LNCAP (cell line): Measurements from ENCODE around the gene TTC39C.
A peak's percentile ranks its signal among the peaks of the same experiment; 100 is the strongest.

Experiments used
- TF ChIP-seq, protein P1 (sequence below): fragments of 450-650 bp; IDR thresholded peaks from 2 replicates; pipeline ENCODE4 v1.5.1; 2017; ENCODE audit warnings: mild to moderate bottlenecking

The TTC39C gene

DNA sequence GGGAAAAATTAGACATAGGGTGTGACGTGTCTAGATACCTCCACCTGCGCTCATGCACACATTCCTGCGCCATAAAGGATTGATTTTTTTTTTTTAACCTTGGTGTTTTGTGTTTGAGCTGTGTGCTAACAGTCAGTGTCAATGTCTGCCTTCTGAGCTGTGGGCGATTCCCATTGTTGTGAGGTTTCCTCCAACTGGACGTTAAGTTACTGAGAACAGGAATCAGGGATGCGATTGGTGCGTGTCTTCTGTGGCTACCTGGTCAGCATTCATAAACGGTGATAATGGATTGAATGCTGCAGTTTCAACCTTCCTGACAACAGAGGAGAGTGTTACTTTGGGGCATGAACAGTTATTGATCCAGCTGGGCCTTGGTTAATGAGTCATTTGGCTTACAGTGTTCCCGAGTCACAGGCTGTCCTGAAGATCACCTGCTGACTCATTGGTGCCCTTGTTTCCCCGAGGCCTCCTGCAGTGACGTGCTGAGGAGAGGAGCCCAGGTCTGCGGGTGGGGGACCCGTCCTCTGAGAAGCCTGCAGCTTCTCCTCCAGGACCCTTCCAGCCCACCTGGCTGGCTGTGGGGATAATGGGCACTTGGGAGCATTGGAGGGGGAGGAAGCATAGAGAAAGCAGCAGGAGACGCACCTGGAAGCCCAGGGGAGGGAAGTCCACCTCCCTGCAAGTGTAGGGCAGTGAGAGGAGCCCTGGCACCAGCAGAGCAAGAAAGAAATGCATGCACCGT, 98.5 kb downstream of the TTC39C start:
- TF ChIP-seq, protein P1, sequence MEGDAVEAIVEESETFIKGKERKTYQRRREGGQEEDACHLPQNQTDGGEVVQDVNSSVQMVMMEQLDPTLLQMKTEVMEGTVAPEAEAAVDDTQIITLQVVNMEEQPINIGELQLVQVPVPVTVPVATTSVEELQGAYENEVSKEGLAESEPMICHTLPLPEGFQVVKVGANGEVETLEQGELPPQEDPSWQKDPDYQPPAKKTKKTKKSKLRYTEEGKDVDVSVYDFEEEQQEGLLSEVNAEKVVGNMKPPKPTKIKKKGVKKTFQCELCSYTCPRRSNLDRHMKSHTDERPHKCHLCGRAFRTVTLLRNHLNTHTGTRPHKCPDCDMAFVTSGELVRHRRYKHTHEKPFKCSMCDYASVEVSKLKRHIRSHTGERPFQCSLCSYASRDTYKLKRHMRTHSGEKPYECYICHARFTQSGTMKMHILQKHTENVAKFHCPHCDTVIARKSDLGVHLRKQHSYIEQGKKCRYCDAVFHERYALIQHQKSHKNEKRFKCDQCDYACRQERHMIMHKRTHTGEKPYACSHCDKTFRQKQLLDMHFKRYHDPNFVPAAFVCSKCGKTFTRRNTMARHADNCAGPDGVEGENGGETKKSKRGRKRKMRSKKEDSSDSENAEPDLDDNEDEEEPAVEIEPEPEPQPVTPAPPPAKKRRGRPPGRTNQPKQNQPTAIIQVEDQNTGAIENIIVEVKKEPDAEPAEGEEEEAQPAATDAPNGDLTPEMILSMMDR, result no peak

DNA sequence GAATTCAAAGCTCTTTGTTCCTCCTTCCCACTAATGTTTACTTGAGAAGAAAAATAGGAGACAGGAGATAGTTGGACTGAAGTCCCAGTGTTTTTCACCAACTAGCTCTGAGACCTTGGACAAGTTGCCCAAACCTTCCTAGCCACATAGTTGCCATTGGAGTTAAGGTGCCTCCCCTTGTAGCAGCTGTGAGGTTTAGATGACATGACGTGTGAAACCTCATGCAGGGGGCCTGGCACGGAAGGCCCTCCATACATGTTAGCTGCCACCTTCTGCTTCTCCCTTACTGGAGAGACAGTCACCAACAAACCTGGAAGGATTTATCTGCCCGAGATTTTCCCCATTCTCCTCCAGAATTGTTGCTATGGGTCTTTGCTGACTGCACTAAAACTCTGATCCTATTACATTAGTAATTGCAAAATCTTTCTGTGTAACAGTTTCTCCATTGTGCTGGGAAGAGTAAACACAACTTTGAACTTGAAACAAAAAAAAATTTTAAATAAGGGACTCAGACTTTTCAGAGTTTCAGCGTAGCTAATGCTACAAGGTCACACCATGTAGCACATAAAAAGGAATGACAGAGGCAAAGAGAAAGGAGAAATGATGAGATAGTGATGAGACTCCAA, 100.5 kb downstream of the TTC39C start:
- TF ChIP-seq, protein P1, result no peak

DNA sequence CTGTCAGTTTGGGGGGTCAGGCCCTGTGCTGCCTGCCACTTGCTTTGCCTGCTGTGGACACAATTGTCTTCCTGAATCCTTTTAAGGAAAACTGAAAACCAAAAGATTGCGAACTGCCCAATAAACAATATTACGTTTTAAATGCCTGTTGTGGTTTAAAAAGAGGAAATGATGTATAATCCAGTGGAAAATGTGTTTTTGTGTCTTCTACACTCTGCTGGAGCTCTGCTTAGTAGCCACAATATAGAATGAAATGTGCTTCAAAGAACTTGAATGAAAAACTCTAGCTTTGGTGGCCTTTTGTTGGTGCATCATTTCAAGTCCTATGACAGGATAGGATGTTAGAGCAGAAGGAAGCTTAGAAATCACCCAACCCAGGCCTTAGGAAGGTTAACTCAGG, 101.1 kb downstream of the TTC39C start:
- TF ChIP-seq, protein P1, result no peak

DNA sequence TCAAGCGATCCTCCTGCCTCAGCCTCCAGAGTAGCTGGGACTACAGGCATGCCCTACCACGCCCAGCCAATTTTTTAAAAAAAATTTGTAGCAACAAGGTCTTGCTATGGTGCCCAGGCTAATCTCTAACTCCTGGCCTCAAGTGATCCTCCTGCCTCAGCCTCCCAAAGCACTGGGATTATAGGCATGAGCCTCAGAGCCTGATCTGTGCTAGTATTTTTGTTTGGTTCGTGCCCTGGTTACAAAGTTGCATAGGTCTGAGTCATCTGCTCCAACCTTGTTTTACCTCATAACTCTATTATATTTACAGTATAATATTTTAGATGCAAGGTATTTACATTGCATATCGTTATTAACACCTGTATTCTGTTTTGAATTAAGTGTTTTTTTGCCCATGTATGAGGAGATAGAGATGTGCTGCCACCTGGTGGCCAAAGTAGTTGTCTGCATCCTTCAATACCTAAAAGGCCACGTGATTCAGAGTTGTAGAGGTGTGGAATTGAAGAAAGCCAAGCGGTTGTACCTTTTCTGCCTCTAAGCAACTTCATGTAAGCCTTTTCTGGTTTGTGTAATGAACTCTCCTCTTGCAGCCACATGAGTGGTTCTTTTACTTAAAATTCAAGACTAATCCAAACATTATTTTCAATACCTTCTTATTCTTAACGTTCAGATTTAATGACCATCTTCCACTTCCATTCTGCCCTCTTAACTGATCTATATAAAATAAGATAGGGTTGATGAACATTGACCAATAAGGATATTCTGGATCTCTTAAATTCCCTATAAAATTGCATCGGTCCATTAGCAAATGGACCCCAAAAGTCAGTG, 104.4 kb downstream of the TTC39C start:
- TF ChIP-seq, protein P1, result peak; percentile 85

DNA sequence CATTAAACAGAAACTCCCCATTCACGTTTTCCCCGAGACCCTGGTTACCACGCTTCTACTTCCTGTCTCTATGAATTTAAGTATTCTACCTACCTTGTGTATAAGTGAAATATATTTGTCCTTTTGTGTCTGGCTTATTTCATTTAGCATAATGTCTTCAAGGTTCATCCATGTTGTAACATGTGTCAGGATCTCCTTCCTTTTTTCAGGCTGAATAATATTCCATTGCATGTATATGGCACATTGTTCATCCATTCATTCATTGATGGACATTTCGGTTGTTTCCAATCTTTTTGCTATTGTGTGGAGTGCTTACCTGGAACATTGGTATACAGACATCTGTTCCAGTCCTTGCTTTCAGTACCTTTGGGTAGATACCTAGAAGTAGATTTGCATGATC, 106.1 kb downstream of the TTC39C start:
- TF ChIP-seq, protein P1, result no peak

DNA sequence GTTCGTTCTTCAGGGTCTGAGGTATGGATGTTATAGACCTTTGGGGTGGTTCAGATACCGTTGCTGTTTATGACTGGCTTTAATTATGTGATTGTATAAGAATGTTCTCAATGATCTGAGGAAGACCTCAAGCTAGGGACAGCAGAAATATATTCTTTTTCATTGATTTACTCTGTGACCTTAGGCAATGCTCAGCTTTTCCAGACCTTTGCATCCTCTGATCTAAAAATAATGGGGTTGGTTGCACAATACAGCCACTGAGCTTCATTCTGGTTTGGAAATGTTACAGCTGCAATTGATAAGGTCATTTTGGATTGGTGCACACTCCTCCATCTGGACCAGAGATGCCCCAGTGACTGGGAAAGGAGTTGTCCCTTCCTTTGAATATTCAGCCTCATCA, 107.1 kb downstream of the TTC39C start:
- TF ChIP-seq, protein P1, result no peak

DNA sequence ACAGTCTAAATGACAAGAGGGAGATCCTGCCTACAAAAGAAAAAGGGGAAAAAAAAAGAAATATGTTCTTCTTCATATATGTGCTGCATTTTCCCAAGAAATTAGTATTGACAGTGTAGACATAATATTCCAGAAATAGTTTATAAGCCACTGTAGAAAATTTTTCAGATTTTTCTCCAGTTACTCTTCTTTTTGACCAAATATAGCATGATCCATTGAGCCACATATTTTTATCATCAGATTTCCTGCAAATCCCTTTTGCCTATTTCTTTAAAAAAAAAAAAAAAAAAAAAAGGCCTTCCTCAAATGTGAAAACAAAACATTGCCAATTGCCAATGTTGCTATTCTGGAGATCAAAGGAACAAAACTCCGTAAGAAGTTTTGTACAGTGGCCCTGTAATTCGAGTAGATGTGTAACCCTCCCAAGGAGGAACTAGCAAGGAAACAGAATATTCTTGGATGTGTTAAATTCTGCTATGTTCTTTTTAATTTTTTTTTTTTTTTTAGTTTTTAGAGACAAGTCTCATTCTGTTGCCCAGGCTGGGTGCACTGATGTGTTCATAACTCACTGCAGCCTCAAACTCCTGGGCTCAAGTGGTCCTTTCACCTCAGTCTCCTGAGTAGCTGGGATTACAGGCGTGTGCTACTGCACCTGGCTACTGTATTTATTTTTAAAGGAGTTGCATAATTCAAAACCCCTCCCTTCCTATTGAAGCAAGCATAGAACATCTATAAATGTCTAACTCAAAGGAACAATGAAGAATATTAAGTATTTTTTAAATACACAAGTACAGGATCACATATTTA, 111.8 kb downstream of the TTC39C start:
- TF ChIP-seq, protein P1, result no peak
